ENCODE measurements around the gene FZD10.

- TF ChIP-seq EP300 (IDR thresholded peaks at IDR 0.05) (no peak), POLR2AphosphoS5 (IDR thresholded peaks at IDR 0.05) (no peak), CTCF (IDR thresholded peaks at IDR 0.05) (no peak)
Observed at GRCh38 chr12:130141901-130142683, 20.2 kb upstream of the FZD10 start.

All from suprapubic skin (tissue), 4 donors.